Spinal cord (tissue), 10 donors: ENCODE measurements around the gene HMGN4. TPM values are rescaled to one million over a fixed set of nuclear protein-coding genes. Genes with fewer than 3 reads are reported as not detected.

Source experiments
- DNase-seq, 6 donors: peaks; one replicate each; pipeline versions ENCODE4 v3.0.0 to v3.0.0-alpha.2; 2013 to 2015; ENCODE audit warnings: low spot score in 6 of 6, low read depth in 4 of 6
- H3K27ac ChIP-seq: one replicate; pipeline ENCODE4 v1.5.1; 2013; ENCODE audit warnings: low read depth, low read length, control low read depth
- H3K27me3 ChIP-seq: one replicate; pipeline ENCODE4 v1.6.1; 2013; ENCODE audit warnings: low read length; ENCODE audit not compliant: control insufficient read depth, insufficient read depth
- H3K36me3 ChIP-seq: one replicate; pipeline ENCODE4 v1.6.1; 2013; ENCODE audit warnings: low read length; ENCODE audit not compliant: control insufficient read depth, insufficient read depth
- H3K4me1 ChIP-seq: one replicate; pipeline ENCODE4 v1.6.1; 2013; ENCODE audit warnings: low read length; ENCODE audit not compliant: control insufficient read depth, insufficient read depth
- H3K4me3 ChIP-seq: one replicate; pipeline ENCODE4 v1.5.1; 2013; ENCODE audit warnings: low read depth, low read length, control low read depth
- H3K9me3 ChIP-seq: one replicate; pipeline ENCODE4 v1.6.1; 2013; ENCODE audit warnings: low read length; ENCODE audit not compliant: control insufficient read depth, insufficient read depth
- WGBS: methylation state at CpG from one replicate; pipeline ENCODE4 v1.1.5; 2013; ENCODE audit warnings: missing lambda C conversion rate; ENCODE audit not compliant: insufficient coverage; 5-methylcytosine and 5-hydroxymethylcytosine counted together
- polyA plus RNA-seq, 2 donors: library from polyadenylated mRNA; unstranded; fragments of 120-200 nt; gene quantifications; one replicate each; pipeline ENCODE4 v1.2.1, GENCODE V29; 2013; ENCODE audit not compliant: insufficient read length in 2 of 2
- total RNA-seq, 2 donors: library from RNA; depleted of rRNA in 1 of 2; stranded (reverse); fragments of 120-200 nt in 1 of 2; fragments of >200 nt in 1 of 2; gene quantifications; one replicate each; pipeline versions ENCODE4 v1.2.3 to v1.2.4, GENCODE V29; 2013 to 2014
- donor health status: healthy.

Gene HMGN4
- total and polyA plus RNA-seq, 4 donors = 46.5 to 81.1 (median 58.6) TPM

DNA sequence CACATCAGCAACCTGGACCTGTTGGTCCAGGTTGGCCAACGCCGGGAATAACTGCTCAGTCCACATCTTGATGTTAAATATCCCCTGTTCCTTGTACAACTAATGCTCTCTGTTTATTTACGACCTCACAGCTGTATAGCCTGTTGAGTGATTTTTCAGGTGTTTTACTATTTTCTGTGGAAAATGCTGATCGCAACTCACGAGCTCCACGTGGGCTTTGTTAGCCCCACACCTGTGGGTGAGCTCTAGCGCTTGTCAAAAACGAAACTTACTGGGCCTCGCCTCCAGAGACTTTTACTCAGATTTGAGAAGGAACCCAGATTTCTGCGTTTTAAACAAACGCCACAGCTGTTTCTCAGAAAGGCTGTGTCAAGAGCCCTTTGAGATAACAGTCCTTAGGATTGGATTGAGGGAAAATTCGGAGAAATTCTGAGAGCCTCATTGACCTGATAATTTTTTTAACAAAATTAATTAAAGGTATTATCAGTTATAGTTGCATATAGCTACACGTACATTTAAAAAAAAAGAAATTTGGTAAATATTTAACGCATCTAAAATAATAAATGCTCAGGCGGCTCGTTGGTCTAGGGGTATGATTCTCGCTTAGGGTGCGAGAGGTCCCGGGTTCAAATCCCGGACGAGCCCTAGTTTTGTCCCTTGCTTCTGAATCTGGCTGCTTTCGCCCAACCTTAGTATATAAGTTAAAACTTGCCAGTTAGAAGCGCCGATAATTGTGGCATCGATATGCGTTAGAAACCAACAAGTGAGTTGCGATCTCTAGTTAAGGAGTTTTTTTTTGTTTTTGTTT, 16.7 kb downstream of the HMGN4 start:
- H3K36me3 ChIP-seq = no peaks in the 10 kb centered on the region
- peak overlapping the region; percentile 24 for H3K4me3 ChIP-seq
- DNase-seq = peak in 2 of 6 donors; percentile 64 to 80
- peaks cover 11% of the 10 kb centered on the region for H3K4me1 ChIP-seq
- no peaks in the 10 kb centered on the region for H3K27me3 ChIP-seq
- no peaks in the 10 kb centered on the region for H3K9me3 ChIP-seq
- no peak overlapping the region for H3K27ac ChIP-seq
- WGBS = 3% methylated on average over 12 of the region's 27 CpGs

DNA sequence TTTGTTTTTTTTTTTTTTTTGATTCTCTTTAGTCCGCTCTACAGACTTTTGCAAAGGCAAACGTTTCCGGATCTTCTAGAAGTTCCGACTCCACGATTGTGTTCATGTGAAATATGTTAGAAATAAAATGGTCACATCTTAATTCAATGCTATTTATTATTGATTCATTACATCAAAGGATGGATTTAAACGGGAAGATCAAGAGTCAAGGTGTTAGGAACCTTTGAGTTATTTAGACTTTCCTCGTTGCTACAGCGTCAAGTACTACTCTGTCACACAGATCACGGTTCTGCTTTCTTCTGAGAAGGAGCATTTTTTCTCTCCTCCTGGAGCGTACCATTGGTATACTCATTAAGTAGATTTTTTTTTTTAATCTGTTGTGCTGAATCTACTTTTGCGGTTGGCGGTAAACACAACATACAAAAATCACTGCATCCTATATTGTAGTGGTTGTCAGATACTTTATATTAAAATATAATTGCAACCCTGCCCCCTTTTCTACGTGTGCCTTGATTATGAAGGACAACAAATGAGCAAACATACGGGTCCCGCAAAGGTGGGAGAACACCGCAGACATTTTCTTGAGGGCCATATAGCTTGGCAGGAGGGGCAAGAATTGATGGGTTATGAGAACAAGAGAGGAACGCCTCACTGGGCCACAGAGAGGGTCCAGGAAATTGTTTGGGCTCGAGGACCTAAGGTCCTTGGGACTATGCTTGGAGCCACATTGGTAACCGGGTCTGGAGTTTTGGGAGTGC, 17.5 kb downstream of the HMGN4 start:
- Histone ChIP-seq H3K27me3 (no peaks in the 10 kb centered on the region), H3K27ac (no peak overlapping the region), H3K4me1 (peaks cover 5% of the 10 kb centered on the region), H3K9me3 (no peaks in the 10 kb centered on the region), H3K4me3 (peak overlapping the region; percentile 24), H3K36me3 (no peaks in the 10 kb centered on the region)
- DNase-seq = peak in 1 of 6 donors; percentile 38
- WGBS = 19% methylated on average over 6 of the region's 19 CpGs

DNA sequence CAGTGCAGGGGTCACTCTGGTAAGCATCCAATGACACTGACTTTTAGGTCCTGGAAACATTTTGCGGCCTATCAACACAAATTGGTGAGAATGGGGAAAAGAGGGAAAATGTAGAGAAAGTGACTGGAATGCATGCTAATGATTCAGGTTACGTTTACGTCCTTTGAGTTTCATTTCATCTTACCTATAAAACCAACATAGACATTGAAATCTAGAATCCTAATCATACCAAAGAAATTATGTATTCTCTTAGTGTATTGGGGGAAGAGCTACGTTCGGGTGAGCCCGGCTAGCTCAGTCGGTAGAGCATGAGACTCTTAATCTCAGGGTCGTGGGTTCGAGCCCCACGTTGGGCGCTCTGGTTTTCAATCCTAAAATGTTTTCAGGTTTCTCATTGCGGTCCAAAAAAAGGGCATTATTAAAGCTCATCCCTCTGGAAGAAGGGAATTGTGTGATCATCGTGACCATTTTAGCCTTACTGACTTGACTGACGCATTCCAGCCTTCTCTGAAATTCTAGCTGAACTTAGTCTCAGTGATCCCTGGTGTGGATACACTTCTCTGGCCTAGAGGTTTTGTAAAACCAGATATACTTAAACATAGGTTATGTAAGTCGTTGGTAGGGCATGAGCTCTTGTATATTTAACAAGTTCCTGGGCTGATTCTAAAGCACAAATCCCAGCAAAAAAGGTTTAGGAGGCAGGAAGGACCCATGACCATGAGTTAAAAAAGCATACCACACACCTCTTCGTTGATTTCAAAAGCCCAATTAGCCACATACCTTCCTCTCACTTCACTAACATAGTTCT, 18.3 kb downstream of the HMGN4 start:
- no peak overlapping the region for H3K27ac ChIP-seq
- no peaks in the 10 kb centered on the region for H3K36me3 ChIP-seq
- no peak overlapping the region for H3K4me3 ChIP-seq
- H3K4me1 ChIP-seq = peaks cover 3% of the 10 kb centered on the region
- 28% methylated on average over 9 of the region's 16 CpGs for WGBS
- DNase-seq = peak in 2 of 6 donors; percentile 59 to 78
- no peaks in the 10 kb centered on the region for H3K9me3 ChIP-seq
- H3K27me3 ChIP-seq = no peaks in the 10 kb centered on the region

DNA sequence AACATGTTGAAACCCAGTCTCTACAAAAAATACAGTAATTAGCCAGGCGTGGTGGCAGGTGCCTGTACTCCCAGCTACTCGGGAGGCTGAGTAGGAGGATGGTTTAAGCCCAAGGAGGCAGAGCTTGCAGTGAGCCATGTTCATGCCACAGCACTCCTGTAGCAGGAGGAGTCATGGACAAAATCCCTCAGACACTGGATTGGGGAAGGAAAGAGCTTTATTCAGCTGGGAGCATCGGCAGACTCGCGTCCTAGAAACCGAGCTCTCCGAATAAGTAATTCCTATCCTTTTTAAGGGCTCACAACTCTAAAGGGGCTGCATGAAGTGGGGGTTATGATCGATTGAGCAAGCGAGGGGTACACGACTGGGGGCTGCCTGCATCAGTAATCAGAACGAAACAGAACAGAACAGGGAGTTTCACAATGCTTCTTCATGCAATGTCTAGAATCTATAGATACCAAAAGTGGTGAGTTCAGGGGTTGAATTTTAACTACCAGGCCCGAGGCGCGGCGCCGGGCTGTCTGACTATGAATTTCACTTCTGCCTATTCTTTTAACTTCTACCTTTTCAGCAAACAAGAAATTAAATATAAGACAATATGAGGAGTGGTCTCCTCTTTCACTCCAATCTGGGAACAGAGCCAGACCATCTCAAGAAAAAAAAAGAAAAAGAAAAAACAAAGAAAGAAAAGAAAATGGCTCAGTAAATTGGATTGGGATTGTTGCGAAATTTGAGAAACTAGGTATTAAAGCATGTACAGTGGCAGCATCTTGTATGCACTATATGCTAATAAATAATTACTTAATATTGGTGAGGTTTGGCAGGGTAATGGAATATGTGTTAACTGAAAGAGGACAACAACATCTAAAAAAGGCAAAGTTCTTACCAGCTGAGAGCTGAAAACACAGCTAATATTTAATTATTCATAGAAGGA, 23.6 kb downstream of the HMGN4 start:
- no peak for DNase-seq
- H3K9me3 ChIP-seq = no peaks in the 10 kb centered on the region
- no peak overlapping the region for H3K4me3 ChIP-seq
- no peak overlapping the region for H3K27ac ChIP-seq
- WGBS = 79% methylated on average over 5 of the region's 17 CpGs
- no peaks in the 10 kb centered on the region for H3K4me1 ChIP-seq
- no peaks in the 10 kb centered on the region for H3K27me3 ChIP-seq
- no peaks in the 10 kb centered on the region for H3K36me3 ChIP-seq

DNA sequence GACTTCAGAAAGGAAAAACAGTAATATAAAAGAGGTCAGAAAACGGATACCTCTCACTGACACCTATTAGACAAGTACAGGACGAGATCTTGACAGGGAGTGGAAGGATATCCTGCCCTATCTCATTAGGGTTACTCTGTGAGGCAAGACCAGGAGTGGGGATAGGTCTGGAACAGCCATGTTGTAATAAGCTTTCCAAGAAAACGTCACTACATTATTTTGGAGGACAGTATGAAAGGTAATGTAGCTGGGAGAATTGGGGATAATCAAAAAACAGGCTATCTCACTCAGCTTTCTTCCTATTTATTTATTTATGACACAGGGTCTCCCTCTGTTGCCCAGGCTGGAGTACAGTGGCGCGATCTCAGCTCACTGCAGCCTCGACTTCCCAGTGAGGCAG, 25.3 kb downstream of the HMGN4 start:
- Histone ChIP-seq H3K27me3 (no peaks in the 10 kb centered on the region), H3K27ac (no peak overlapping the region), H3K4me3 (no peak overlapping the region), H3K4me1 (no peaks in the 10 kb centered on the region), H3K9me3 (no peaks in the 10 kb centered on the region), H3K36me3 (no peaks in the 10 kb centered on the region)
- WGBS = 86% methylated on average over 3 of the region's 6 CpGs
- DNase-seq = no peak

DNA sequence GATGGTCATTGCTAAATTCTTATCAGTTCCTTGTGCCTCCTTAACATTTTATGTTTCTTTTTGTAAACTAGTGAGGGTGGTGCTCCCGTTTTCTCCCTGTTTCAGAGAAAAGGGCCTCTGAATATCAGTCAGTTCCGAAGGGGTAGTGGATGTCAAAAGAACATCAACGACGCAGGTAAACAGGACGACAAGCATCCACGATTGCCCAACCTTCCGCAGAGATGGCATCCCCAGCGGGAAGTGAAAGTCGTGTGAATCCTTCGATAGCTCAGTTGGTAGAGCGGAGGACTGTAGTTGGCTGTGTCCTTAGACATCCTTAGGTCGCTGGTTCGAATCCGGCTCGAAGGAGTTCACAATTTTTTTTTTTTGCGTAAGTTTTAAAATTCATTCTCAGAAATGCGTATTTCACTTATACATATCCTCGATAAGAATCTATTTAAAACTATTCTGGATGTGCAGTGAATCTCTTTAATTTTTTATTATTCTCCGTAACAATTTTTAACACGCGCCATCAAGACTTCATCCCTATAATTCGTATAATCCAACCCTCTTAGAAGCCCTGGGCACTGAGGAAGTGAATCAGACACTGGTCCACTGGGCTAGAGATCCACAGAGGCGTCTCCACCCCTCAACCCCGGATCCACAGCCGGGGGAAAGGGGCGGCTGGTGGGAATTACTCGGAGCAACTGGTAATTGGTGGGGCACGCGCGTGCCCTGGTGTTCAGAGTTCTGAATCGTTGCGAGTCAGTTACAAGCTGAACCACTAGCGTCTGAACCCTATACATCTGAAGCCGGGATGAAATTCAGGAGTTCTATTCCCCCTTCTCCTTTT, 30.7 kb downstream of the HMGN4 start:
- WGBS = 0% methylated on average over 22 of the region's 34 CpGs

DNA sequence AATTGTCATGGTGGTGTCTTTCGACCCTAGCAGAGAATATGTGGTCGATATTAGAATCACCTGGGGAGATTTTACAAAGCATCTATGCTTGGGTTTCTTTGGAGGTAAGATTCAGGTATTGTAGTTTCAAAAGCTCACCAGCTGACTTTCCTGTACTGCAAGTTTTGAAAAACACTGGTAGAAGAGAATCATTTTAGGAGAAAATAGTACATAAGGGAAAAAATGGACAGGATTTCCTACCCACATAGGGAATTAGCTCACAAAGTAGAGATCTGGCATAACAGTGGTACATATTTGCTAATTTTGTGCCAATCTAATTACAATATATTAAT, 31.2 kb downstream of the HMGN4 start:
- Histone ChIP-seq H3K9me3 (no peaks in the 10 kb centered on the region), H3K4me3 (peak overlapping the region; percentile 71), H3K36me3 (no peaks in the 10 kb centered on the region), H3K27ac (no peak overlapping the region), H3K27me3 (peaks cover 14% of the 10 kb centered on the region), H3K4me1 (peaks cover 8% of the 10 kb centered on the region)
- DNase-seq = no peak
- no CpG with 5 or more reads among the region's 2 CpGs for WGBS

More for the DNA sequence above, 30.7 kb downstream of the HMGN4 start:
- peak; percentile 95 to 99 (median 96) for DNase-seq
- H3K4me3 ChIP-seq = peak overlapping the region; percentile 71
- H3K9me3 ChIP-seq = no peaks in the 10 kb centered on the region
- H3K36me3 ChIP-seq = no peaks in the 10 kb centered on the region
- peak overlapping the region; percentile 45 for H3K27ac ChIP-seq
- H3K27me3 ChIP-seq = peaks cover 9% of the 10 kb centered on the region
- peaks cover 8% of the 10 kb centered on the region for H3K4me1 ChIP-seq

DNA sequence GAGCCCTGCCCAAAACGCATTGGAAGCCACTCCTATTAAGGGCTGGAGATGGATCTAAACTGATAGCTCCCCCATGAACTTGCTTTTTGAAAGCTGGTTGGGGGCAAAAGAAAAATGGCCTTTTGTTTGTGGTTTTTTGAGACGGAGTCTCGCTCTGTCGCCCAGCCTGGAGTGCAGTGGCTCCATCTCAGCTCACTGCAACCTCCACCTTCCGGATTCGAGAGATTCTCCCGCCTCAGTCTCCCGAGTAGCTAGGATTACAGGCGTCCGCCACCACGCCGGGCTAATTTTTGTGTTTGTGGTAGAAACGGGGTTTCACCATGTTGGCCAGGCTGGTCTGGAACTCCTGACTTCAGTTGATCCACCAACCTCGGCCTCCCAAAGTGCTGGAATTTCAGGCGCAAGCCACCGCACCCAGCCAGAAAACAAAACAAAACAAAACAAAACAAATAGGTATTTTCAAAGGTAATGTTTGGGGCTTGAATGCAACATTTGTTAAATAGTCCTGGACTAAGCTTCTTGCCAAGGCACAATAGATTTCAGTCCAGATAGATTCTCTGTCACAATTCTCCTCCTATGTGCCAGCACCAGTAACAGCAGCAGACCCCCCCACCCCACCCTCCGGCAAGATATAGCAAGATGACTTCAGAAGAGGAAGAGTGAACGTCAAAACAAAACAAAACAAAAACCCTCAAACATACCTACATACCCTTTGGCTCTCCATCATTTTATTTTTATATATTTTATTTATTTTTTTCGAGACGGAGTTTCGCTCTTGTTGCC, 32.1 kb downstream of the HMGN4 start:
- Histone ChIP-seq H3K27me3 (peaks cover 22% of the 10 kb centered on the region), H3K4me3 (no peak overlapping the region), H3K27ac (no peak overlapping the region), H3K36me3 (no peaks in the 10 kb centered on the region), H3K4me1 (peaks cover 8% of the 10 kb centered on the region), H3K9me3 (no peaks in the 10 kb centered on the region)
- DNase-seq = no peak
- WGBS = 78% methylated on average over 9 of the region's 21 CpGs
